ENCODE results near the gene CMA1.

Gene CMA1

DNA sequence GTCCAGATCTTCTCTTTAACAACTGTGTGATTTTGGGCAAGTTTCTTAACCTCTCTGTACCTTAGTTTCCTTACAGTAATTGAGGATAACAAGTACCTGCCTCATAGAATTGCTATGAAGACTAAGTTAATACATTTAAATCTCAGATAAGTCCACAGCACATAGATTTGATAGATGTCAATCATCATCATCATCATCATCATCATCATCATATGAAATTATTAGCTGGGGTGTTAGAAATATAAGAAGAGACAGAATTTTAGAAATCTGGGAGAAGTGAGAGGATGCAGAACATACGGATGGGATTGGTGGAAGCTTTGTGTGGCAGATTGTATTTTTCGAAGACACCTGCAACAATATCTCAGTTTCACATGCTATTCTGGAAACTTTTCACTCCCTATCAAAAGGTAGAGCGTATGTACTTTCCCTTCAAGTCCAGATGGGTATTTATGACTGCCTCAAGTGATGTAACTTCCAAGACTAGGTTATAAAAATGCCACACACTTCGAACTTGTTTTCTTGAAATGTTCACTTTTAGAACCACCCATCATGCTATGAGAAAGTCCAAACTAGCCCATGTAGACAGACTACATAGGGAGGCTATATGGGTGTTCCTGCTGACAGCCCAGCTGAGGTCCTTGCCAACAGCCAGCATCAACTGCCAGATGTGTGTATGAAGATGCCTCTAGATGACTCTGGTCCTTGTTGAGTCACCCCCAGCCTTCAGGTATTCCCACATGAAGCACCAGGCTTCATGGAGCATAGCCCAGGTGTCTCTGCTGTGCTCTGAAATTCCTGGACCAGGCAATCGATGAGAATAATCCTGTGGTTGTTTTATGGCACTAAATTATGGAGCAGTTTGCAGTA lies 44.8 kb downstream of the CMA1 start:
- Histone ChIP-seq H3K79me1 (ENCODE audit: low read depth, low read length) (no peaks in the 10 kb centered on the region), H2BK5ac (ENCODE audit: low read length) (no peak overlapping the region), H3K36me3 (replicated peaks in 1 of 2; ENCODE audit: control insufficient read depth in 2 of 2, insufficient read depth in 2 of 2, low read length in 2 of 2) (peaks cover 2% of the 10 kb centered on the region in 2 donors), H3K18ac (ENCODE audit: low read length) (no peak overlapping the region), H3K4me1 (ENCODE audit: control insufficient read depth in 2 of 2, insufficient read depth in 1 of 2, low read depth in 1 of 2, low read length in 2 of 2) (no peaks in the 10 kb centered on the region), H3K27ac (replicated peaks; ENCODE audit: low read length) (no peak overlapping the region), H3K4me2 (ENCODE audit: insufficient read depth, low read length, poor library complexity, severe bottlenecking) (no peak overlapping the region), H4K8ac (ENCODE audit: low read depth, low read length) (no peak overlapping the region), H3K23ac (ENCODE audit: low read depth, low read length, poor library complexity) (no peak overlapping the region), H2BK12ac (ENCODE audit: low read length) (no peak overlapping the region), H3K9me3 (replicated peaks in 1 of 2; ENCODE audit: control insufficient read depth in 2 of 2, insufficient read depth in 1 of 2, low read depth in 1 of 2, low read length in 2 of 2) (no peaks in the 10 kb centered on the region), H3K9ac (ENCODE audit: low read depth, low read length, poor library complexity) (no peak overlapping the region), H2BK15ac (ENCODE audit: low read length) (no peak overlapping the region), H3K14ac (ENCODE audit: low read length) (no peak overlapping the region), H2AK5ac (ENCODE audit: low read depth, low read length) (no peak overlapping the region), H3K4me3 (ENCODE audit: low read length in 2 of 2) (no peak overlapping the region), H2BK120ac (ENCODE audit: low read depth, low read length) (no peak overlapping the region), H2AFZ (ENCODE audit: low read length) (no peak overlapping the region), H3K27me3 (ENCODE audit: control insufficient read depth in 3 of 3, insufficient read depth in 3 of 3, low read depth in 1 of 3, low read length in 3 of 3) (no peaks in the 10 kb centered on the region), H4K91ac (ENCODE audit: low read depth, low read length, poor library complexity) (no peak overlapping the region), H3K4ac (ENCODE audit: low read length) (no peak overlapping the region)
- DNase-seq (ENCODE audit: low spot score): no peak
- no CpG with 5 or more reads among the region's 5 CpGs for WGBS, 2 donors (ENCODE audit: extremely low coverage in 2 of 2, insufficient read length in 2 of 2, insufficient replicate concordance in 1 of 2)

- Histone ChIP-seq H3K4me3 (ENCODE audit: low read length in 2 of 2) (no peak overlapping the region), H3K18ac (ENCODE audit: low read length) (no peak overlapping the region), H3K27me3 (ENCODE audit: control insufficient read depth in 3 of 3, insufficient read depth in 3 of 3, low read depth in 1 of 3, low read length in 3 of 3) (no peaks in the 10 kb centered on the region), H2AK5ac (ENCODE audit: low read depth, low read length) (no peak overlapping the region), H3K4me1 (ENCODE audit: control insufficient read depth in 2 of 2, insufficient read depth in 1 of 2, low read depth in 1 of 2, low read length in 2 of 2) (no peaks in the 10 kb centered on the region), H4K8ac (ENCODE audit: low read depth, low read length) (no peak overlapping the region), H2AFZ (ENCODE audit: low read length) (no peak overlapping the region), H3K36me3 (replicated peaks in 1 of 2; ENCODE audit: control insufficient read depth in 2 of 2, insufficient read depth in 2 of 2, low read length in 2 of 2) (peaks cover 2 to 9% of the 10 kb centered on the region in 2 donors), H2BK15ac (ENCODE audit: low read length) (no peak overlapping the region), H2BK12ac (ENCODE audit: low read length) (no peak overlapping the region), H3K14ac (ENCODE audit: low read length) (no peak overlapping the region), H3K79me1 (ENCODE audit: low read depth, low read length) (no peaks in the 10 kb centered on the region), H2BK120ac (ENCODE audit: low read depth, low read length) (no peak overlapping the region), H3K9me3 (replicated peaks in 1 of 2; ENCODE audit: control insufficient read depth in 2 of 2, insufficient read depth in 1 of 2, low read depth in 1 of 2, low read length in 2 of 2) (peaks cover 0 to 7% of the 10 kb centered on the region in 2 donors), H3K4me2 (ENCODE audit: insufficient read depth, low read length, poor library complexity, severe bottlenecking) (no peak overlapping the region), H3K27ac (replicated peaks; ENCODE audit: low read length) (no peak overlapping the region), H3K23ac (ENCODE audit: low read depth, low read length, poor library complexity) (no peak overlapping the region), H3K9ac (ENCODE audit: low read depth, low read length, poor library complexity) (no peak overlapping the region), H3K4ac (ENCODE audit: low read length) (no peak overlapping the region), H4K91ac (ENCODE audit: low read depth, low read length, poor library complexity) (no peak overlapping the region), H2BK5ac (ENCODE audit: low read length) (no peak overlapping the region)
- DNase-seq (ENCODE audit: low spot score): no peak
These were observed 46.7 kb downstream of the CMA1 start for GRCh38 chr14:24461336-24461735.

GRCh38 chr14:24459331-24459730 lies 48.7 kb downstream of the CMA1 start:
- peaks cover 2 to 9% of the 10 kb centered on the region in 2 donors for H3K36me3 ChIP-seq (replicated peaks in 1 of 2; ENCODE audit: control insufficient read depth in 2 of 2, insufficient read depth in 2 of 2, low read length in 2 of 2)

GRCh38 chr14:24458736-24459135 lies 49.3 kb downstream of the CMA1 start:
- Histone ChIP-seq H3K4ac (ENCODE audit: low read length) (no peak overlapping the region), H3K4me2 (ENCODE audit: insufficient read depth, low read length, poor library complexity, severe bottlenecking) (no peak overlapping the region), H2BK12ac (ENCODE audit: low read length) (no peak overlapping the region), H2BK120ac (ENCODE audit: low read depth, low read length) (no peak overlapping the region), H3K14ac (ENCODE audit: low read length) (no peak overlapping the region), H3K9ac (ENCODE audit: low read depth, low read length, poor library complexity) (no peak overlapping the region), H4K8ac (ENCODE audit: low read depth, low read length) (no peak overlapping the region), H3K4me3 (ENCODE audit: low read length in 2 of 2) (no peak overlapping the region), H3K23ac (ENCODE audit: low read depth, low read length, poor library complexity) (no peak overlapping the region), H2BK15ac (ENCODE audit: low read length) (no peak overlapping the region), H3K9me3 (replicated peaks in 1 of 2; ENCODE audit: control insufficient read depth in 2 of 2, insufficient read depth in 1 of 2, low read depth in 1 of 2, low read length in 2 of 2) (peaks cover 0 to 16% of the 10 kb centered on the region in 2 donors), H3K18ac (ENCODE audit: low read length) (no peak overlapping the region), H2AFZ (ENCODE audit: low read length) (no peak overlapping the region), H3K4me1 (ENCODE audit: control insufficient read depth in 2 of 2, insufficient read depth in 1 of 2, low read depth in 1 of 2, low read length in 2 of 2) (no peaks in the 10 kb centered on the region), H3K27ac (replicated peaks; ENCODE audit: low read length) (no peak overlapping the region), H3K27me3 (ENCODE audit: control insufficient read depth in 3 of 3, insufficient read depth in 3 of 3, low read depth in 1 of 3, low read length in 3 of 3) (no peaks in the 10 kb centered on the region), H2BK5ac (ENCODE audit: low read length) (no peak overlapping the region), H2AK5ac (ENCODE audit: low read depth, low read length) (no peak overlapping the region), H3K36me3 (replicated peaks in 1 of 2; ENCODE audit: control insufficient read depth in 2 of 2, insufficient read depth in 2 of 2, low read length in 2 of 2) (peaks cover 2 to 9% of the 10 kb centered on the region in 2 donors), H3K79me1 (ENCODE audit: low read depth, low read length) (peaks cover 2% of the 10 kb centered on the region), H4K91ac (ENCODE audit: low read depth, low read length, poor library complexity) (no peak overlapping the region)
- no CpG with 5 or more reads among the region's 1 CpG for WGBS, 2 donors (ENCODE audit: extremely low coverage in 2 of 2, insufficient read length in 2 of 2, insufficient replicate concordance in 1 of 2)
- no peak for DNase-seq (ENCODE audit: low spot score)

More at GRCh38 chr14:24459331-24459730, 48.7 kb downstream of the CMA1 start:
- H3K9me3 ChIP-seq (replicated peaks in 1 of 2; ENCODE audit: control insufficient read depth in 2 of 2, insufficient read depth in 1 of 2, low read depth in 1 of 2, low read length in 2 of 2): peaks cover 0 to 10% of the 10 kb centered on the region in 2 donors
- H3K79me1 ChIP-seq (ENCODE audit: low read depth, low read length): peaks cover 2% of the 10 kb centered on the region
- H3K4me1 ChIP-seq (ENCODE audit: control insufficient read depth in 2 of 2, insufficient read depth in 1 of 2, low read depth in 1 of 2, low read length in 2 of 2): no peaks in the 10 kb centered on the region
- H2BK120ac ChIP-seq (ENCODE audit: low read depth, low read length): no peak overlapping the region
- no peak overlapping the region for H3K4me2 ChIP-seq (ENCODE audit: insufficient read depth, low read length, poor library complexity, severe bottlenecking)
- no peak overlapping the region for H2BK15ac ChIP-seq (ENCODE audit: low read length)
- DNase-seq (ENCODE audit: low spot score): no peak
- H3K14ac ChIP-seq (ENCODE audit: low read length): no peak overlapping the region
- no peak overlapping the region for H3K9ac ChIP-seq (ENCODE audit: low read depth, low read length, poor library complexity)
- H4K8ac ChIP-seq (ENCODE audit: low read depth, low read length): no peak overlapping the region
- no CpG with 5 or more reads among the region's 3 CpGs for WGBS, 2 donors (ENCODE audit: extremely low coverage in 2 of 2, insufficient read length in 2 of 2, insufficient replicate concordance in 1 of 2)
- no peak overlapping the region for H2BK5ac ChIP-seq (ENCODE audit: low read length)
- H3K18ac ChIP-seq (ENCODE audit: low read length): no peak overlapping the region
- H3K27me3 ChIP-seq (ENCODE audit: control insufficient read depth in 3 of 3, insufficient read depth in 3 of 3, low read depth in 1 of 3, low read length in 3 of 3): no peaks in the 10 kb centered on the region
- no peak overlapping the region for H2AFZ ChIP-seq (ENCODE audit: low read length)
- H4K91ac ChIP-seq (ENCODE audit: low read depth, low read length, poor library complexity): no peak overlapping the region
- no peak overlapping the region for H2BK12ac ChIP-seq (ENCODE audit: low read length)
- H3K4me3 ChIP-seq (ENCODE audit: low read length in 2 of 2): no peak overlapping the region
- H3K23ac ChIP-seq (ENCODE audit: low read depth, low read length, poor library complexity): no peak overlapping the region
- no peak overlapping the region for H3K4ac ChIP-seq (ENCODE audit: low read length)
- H2AK5ac ChIP-seq (ENCODE audit: low read depth, low read length): no peak overlapping the region
- H3K27ac ChIP-seq (replicated peaks; ENCODE audit: low read length): no peak overlapping the region
